Measurements from ENCODE around the gene DNAH14.
"Not testable (repeated sequence)": the region's sequence is repeated elsewhere in the genome, so short reads cannot be mapped to it uniquely, and the experiment has no call there.

The DNAH14 gene

DNA sequence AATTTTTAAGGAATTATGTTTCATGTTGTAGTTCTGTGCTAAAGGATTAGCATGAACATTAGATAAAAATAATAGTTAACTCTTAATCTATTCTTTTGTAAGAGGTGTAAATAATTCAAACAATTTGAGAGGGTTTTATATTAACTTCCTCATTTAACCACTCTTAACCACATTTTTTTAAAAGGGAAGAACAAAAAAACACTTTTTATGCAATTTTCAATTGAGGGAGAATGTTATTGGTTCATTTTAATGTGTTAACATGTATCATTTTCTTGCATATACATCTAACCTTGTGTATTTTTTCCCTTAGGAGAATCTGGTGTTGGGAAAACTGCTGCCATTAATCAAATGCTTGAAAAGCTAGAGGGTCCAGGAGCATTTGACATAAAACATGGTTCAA, 329.3 kb downstream of the DNAH14 start:
- DNase-seq (ENCODE audit: low read depth): no peak

DNA sequence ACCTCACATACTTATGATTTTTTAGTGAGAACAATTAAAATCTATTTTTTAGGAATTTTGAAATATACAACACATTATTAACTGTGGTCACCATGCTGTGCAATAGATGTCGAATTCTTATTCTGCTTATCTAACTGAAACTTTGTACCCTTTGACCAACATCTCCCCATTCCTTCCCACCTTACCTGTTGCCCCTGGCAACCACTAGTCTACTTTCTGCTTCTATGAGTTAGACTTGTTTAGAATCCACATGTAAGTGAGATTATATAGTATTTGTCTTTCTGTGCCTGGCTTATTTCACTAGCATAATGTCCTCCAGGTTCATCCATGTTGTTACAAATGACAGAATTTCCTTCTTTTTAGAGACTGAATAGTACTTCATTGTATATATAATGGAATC, 330.1 kb downstream of the DNAH14 start:
- no peak for DNase-seq (ENCODE audit: low read depth)

DNA sequence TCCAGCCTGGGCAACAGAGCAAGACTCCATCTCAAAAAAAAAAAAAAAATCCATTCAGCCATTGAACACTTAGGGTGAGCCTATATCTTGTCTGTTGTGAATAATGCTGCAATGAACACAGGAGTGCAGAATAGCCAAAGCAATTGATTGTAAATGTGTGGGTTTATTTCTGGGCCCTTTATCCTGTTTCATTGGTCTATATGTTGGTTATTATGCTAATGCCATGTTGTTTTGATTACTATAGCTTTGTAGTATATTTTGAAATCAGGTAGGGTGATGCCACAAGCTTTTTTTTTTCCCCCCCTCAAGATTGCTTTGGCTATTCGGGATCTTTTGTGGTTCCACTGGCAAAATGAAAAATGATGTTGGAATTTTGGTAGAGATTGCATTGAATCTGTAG, 330.8 kb downstream of the DNAH14 start:
- no peak for DNase-seq (ENCODE audit: low read depth)

DNA sequence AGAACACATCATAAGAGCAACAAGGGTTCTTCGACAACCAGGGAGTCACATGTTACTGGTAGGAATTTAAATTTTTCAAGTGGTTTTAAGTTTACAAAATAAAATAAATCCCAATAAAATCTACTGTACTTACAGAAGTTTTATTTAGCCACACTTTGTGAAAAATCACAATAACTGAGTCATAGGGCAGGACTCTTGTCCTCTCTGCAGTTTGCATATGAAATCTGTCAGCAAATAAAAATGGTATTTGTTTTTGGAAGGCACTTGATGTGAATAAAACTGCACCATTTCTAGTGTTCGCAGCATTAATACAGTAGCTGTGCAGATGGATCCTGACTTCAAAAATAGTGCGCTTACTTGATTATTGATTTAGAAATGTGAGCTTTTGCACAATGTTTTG, 348.0 kb downstream of the DNAH14 start:
- no peak for DNase-seq (ENCODE audit: low read depth)

DNA sequence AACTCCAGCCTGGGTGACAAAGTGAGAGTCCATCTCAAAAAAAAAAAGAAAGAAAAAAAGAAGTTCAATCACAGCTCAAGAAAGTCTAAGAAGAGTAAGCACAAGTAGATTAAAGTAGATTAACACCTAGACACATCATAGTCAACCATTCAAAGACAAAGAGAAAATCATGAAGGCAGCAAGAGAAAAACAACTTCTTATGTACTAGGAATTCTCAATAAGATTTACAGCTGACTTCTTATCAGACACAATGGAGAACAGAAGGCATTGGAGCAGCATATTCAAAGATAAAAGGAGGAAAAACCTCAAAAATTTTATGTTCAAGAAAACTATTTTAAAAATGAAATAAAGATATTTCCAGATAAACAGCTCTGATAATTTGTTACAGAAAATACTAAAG, 351.1 kb downstream of the DNAH14 start:
- DNase-seq (ENCODE audit: low read depth): no peak

DNA sequence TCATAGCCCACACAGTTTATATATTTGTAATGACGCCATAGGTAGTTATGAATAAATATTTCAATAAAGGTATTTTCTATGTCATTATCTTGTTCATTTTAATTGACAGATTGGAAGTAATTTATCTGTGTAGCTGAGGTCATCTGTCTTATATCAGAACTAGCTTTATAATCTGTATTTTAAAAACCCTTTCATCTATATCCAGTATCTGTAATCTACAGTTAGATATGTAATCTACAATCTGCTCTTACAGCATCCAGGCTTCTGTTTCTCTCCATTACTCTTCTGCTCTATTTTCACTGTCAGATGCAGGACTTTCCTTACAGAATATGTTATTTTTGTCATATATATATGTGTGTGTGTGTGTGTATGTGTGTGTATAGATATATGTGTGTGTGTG, 360.8 kb downstream of the DNAH14 start:
- DNase-seq (ENCODE audit: low read depth): no peak

DNA sequence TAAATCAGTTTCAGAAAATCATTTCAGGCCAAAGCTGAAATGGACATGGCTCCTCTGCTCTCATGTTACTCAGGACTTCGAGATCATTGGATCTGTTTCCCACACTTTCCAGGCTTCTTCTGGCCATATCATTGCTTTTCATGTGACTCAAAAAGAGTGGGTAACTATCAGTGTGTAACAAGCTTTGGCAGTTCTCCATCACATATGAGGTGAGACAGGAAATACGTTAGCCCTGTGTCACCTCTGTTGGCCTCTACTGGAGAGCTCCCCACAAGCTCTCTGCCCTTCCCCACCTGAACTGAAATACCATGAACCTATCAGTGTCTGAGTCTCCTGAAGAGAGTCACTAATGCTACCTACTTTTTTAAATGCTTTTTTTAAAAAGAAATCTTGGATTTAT, 370.1 kb downstream of the DNAH14 start:
- no peak for DNase-seq (ENCODE audit: low read depth)

DNA sequence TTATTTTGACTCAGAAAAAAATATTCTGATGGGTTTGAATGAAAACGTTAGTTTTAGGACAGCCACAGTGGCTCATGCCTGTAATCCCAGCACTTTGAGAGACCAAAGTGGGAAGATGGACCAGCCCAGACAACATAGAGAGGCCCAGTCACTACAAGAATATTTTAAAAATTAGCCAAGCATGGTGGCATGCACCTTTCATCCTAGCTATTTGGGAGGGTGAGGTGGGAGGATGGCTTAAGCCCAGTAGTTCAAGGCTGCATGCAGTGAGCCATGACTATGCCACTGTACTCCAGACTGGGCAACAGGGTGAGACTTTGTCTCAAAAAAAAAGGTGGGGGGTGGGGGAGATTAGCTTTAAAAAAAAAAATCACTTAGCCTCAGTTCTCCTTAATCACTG, 370.9 kb downstream of the DNAH14 start:
- DNase-seq (ENCODE audit: low read depth): no peak

DNA sequence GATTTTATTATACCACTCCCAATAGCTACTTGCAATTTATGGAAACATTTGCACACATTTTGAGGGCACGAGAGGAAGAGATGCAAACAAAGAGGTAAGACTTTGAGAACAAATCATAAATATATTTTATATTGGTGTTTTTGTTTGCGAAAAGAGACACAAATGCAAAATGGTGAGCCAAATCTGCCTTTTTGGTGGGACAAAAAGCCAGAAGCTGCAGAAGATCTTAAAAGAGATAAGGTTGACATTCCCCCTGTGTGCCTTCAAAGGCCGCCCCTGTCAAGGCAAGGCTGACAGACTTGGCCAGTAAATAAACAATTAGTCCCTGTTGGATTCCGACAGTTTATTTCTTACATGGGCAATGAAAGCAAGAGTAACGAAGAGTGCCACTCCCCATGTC, 375.5 kb downstream of the DNAH14 start:
- DNase-seq (ENCODE audit: low read depth): no peak

DNA sequence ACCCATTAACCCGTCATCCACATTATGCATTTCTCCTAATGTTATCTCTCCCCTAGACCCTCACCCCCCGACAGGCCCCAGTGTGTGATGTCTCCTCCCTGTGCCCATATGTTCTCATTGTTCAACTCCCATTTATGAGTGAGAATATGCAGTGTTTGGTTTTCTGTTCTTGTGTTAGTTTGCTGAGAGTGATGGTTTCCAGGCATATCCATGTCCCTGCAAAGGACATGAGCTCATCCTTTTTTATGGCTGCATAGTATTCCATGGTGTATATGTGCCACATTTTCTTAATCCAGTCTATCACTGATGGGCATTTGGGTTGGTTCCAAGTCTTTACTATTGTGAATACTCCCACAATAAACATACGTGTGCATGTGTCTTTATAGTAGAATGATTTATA, 381.1 kb downstream of the DNAH14 start:
- DNase-seq (ENCODE audit: low read depth): not testable (repeated sequence)

DNA sequence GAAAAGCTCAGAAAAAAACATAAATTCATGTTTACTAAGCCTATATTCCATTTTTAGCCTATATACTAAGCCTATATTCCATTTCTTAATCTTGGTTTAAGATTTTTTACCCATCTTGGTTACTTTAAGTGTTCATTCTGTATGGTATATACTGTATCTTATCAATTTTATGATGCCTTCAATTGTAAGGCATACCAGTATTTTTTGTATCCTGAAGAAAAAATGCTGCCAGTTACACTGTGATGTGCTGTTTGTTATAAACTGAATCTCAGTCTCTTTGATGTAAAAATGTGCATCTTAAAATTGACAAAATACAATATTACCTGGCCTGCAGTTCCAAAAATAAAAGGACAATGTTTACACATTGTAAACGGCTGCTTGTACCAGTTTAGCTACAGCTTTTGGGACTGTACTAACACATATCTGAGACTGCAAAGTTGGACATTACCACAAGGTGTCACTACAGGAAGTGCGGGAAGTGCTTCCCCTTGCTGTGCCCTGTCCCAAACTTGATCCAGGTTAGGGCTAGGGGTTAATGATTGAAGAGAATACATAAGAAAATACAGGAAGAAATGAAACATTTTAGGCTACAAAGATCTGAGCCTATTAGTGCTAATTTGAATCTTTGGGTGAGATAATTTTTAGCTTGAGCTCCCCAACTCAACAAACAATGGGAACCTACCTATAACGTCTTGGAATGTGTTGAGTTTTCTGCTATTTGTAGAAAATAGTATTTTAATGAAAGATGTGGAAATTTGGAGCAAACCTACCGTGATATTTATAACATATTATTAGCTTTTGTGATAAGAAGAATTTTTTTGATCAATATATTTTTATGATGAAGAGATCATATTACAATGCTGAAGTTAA, 389.5 kb downstream of the DNAH14 start:
- peak; percentile 28 for DNase-seq (ENCODE audit: low read depth)

DNA sequence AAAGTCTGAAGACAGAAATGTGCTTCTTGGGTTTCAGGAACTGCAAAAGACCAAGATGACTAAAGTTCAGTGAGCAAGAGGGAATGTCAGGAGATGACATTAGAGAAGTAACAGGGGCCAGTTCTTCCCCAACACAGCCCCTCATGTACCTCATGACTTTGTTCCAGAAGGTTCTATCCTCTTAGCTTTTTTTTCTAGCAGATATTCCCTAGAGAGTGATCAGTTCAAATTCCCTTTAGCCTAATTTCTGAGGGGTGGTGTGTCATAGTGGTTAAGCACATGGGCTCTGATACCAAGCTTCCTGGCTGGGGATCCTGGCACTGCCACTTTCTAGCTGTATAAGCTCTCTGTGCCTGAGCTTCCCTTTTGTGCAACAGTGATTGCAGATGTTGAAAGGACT, 390.4 kb downstream of the DNAH14 start:
- DNase-seq (ENCODE audit: low read depth): no peak

DNA sequence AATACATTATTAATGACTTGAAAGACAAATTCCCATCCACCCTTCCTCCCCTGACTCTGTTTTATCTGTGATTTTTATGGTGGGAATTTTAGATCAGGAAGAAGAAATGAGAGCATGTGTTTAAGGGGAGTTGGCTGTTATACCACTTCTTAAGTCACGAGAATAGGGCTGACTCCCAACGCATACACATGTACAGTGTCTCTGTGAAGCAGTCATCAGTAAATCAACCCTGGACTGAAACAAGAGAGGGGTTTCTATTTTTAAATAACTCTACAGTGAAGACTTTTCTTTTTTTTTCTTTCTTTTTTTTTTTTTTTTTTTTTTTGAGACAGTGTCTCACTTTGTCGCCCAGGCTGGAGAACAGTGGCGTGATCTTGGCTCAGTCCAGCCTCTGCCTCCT, 392.3 kb downstream of the DNAH14 start:
- no peak for DNase-seq (ENCODE audit: low read depth)

DNA sequence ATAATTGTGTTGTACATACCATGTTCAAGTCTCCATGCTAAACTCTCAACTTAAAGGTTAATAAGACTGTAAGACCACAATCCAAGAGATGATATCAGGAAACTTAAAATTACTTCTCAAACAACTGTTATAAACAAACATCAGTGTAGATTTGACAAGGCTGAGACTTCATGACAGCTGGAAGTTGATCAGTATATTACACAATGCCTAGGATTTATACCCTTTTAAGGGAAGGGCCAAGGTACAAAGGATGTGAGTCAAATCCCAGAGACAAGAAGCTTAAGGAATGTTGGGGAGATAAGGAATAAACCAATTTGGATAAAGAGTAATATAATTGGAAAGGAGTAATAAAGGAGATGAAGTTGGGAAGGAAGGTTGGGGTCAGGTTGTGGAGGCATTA, 399.6 kb downstream of the DNAH14 start:
- DNase-seq (ENCODE audit: low read depth): no peak

DNA sequence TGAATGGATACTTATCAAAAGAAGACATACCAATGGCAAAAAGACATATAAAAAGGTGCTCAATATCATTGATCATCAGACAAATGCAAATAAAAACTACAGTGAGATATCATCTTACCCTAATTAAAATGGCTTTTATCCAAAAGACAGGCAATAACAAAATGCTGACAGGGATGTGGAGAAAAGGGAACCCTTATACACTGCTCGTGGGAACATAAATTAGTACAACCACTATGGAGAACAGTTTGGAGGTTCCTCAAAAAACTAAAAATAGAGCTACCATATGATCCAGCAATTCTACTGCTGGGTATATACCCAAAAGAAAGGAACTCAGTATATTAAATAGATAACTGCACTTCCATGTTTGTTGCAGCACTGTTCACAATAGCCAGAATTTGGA, 400.5 kb downstream of the DNAH14 start:
- DNase-seq (ENCODE audit: low read depth): not testable (repeated sequence)

DNA sequence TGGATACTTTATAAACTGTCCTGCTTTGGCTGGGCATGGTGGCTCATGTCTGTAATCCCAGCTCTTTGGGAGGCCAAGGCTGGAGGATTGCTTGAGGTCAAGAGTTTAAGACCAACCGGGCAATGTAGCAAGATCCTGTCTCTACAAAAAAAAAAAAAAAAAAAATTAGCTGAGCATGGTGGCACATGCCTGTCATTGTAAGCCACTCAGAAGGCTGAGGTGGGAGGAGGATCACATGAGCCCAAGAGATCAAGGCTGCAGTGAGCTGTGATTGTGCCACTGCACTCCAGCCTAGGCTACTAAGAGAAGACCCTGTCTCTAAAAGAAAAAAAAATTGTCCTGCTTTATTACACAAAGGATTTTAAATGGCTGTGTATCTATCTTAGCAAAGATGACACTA, 403.2 kb downstream of the DNAH14 start:
- DNase-seq (ENCODE audit: low read depth): no peak

DNA sequence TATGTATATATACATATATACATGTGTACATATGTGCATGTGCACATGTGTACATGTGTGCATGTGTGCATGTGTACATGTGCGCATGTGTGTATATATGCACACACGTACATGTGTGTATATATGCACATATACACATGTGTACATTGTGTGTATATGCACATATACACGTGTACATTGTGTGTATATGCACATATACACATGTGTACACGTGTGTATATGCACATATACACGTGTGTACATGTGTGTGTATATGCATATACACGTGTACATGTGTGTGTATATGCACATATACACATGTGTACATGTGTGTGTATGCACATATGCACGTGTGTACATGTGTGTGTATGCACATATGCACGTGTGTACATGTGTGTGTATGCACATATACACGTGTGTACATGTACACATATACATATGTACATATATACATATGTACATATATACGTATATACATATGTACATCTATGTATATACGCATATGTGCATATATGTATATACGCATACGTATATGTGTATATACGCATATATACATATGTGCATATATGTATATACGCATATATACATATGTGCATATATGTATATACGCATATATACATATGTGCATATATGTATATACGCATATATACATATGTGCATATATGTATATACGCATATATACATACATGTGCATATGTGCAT, 405.8 kb downstream of the DNAH14 start:
- not testable (repeated sequence) for DNase-seq (ENCODE audit: low read depth)

DNA sequence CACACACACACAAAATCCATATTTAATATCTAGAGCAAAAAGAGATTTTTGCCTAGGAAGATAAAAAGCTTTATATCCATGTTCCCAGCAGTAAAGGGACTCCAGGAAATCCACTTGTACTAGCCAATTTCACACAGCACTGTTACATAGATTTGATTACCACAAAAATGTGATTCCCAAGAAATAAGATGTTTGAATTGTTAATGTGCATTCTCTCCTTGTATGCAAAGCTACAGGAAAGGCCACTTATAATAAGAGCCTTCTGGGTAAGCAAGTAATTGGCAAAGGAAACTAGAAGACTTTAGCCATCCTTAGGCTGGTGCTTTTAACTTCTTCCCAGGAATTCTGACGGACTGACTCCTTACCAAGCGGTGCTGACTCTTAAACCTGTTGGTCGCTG, 409.1 kb downstream of the DNAH14 start:
- no peak for DNase-seq (ENCODE audit: low read depth)

DNA sequence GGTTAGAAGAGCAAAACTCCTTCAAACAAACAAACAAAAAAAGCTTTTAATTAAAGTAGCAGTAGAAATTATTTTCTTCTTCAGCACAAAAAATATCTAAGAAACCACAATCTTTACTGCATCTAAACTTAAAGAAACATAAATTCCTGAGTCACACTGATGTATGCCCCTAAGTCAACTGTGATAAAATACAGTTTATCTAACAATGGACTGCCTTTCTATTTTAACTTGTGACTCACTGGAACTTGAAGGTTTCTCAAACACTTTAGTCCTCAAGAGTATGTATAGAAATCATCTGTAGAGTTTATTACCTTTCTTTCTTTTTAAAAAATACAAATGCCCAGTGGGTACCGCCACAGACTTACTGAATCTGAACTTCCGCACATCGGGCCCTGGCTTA, 412.2 kb downstream of the DNAH14 start:
- no peak for DNase-seq (ENCODE audit: low read depth)

DNA sequence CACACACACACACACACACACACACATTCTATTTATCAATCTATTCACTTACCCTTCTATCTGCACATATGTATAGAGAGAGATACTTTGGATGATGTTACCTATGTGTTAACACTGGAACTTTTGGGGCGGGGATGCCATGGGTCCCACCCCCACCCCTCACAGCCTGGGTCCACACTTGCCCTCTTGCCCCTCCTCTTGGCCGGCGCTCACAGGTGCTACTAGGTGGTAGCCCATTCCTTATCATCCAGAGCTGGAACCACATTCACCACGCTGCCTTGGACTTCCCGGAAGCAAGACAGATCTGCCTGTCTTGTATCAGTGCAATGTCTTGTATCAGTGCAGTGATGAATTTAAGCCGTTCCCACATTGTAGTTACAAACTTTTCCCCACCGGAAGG, 413.2 kb downstream of the DNAH14 start:
- DNase-seq (ENCODE audit: low read depth): no peak

DNA sequence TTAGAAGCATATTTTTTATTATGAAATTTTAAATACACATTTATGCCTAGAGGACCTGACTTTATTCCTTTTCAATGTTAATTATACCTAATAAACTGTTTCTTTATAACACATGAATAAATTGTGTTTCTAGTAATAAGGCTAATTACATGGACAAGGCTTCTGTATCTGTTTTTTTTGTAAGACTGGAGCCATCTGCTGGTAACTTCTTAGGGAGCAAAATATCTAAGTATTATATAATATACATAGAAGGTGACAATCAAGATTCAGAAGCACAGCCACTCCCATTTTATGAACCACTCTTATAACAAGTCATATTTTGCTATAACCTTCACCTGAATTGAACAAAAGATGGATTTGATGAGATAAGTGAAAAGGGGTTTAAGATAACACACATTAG, 414.1 kb downstream of the DNAH14 start:
- DNase-seq (ENCODE audit: low read depth): no peak

DNA sequence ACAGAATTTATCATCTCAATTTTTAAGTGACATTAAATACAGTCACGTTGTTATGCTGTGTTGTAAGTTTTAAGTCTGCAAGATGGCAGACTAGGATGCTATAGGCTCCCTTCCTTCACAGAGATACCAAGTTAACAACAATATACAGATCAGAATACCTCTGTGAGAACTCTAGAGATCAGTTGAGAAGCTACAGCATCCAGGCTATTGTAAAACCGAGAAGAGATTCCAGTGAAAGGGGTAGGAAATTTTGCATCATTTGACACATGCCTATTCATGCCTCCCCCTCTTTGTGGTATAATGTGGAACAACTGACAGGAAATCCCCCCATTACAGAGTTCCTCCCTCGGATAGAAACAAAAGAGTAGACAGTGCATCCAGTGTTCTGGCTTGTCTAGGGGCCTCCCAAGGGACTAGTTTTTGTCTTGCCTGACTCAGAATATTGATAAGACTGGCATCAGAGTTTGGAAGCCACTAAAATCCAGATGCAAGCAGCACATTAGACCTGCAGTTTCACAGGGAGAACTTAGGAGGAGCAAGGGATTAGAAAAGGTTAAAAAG, 417.7 kb downstream of the DNAH14 start:
- no peak for DNase-seq (ENCODE audit: low read depth)

DNA sequence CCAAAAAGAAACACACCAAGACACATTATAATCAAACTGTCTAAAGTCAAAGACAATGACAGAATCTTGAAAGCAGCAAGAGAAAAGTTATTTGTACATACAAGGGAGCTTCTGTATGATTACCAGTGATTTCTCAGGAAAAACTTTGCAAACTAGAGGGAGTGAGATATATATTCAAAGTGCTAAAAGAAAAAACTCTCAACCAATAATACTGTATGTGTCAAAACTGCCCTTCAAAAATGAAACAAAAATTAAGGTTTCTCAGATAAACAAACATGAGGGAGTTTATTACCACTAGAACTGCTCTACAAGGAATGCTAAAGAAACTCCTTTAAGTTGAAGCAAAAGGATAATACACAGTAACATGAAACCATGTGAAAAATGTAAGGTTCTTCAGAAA, 418.9 kb downstream of the DNAH14 start:
- no peak for DNase-seq (ENCODE audit: low read depth)
